Eye (tissue), 1 donor: ENCODE results near the gene FADS2.

ENCODE experiments used
- DNase-seq: peaks from one replicate; pipeline ENCODE4 v3.0.0-alpha.2; 2015

Gene FADS2

DNA sequence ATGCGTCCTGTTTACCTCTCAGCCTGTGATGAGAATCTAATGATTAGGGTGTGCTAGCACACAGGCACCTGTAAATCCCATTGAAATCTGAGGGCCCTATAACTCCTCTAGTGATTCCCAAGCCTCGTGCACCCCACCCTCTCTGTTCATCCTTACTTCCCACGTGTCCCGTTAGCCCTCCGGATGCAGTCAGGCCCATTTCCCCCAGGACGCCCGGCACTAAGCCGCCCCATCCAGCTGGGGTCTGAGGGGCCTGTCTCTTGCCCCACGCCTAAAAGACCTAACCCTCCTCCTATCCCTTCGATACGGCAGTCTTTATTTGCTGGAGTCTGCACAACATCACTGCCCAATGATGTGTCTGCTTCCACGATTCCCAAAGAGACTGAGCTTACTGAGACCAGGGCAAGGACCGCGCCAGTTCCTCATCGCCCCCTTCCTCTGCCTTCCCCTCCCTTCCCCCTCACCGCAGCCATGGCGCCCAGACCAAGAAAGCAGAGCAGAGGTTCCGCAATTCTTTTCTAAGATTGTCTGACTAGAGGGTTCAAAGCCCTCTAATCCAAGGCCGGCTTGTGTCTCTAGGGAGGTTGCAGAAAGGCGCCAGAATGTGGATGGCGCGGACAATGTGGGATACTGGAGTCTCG, 1.1 kb upstream of the FADS2 start:
- peak; percentile 91 for DNase-seq

- no peak for DNase-seq
Observed at GRCh38 chr11:61828379-61828628, 204 bp downstream of the FADS2 start.

DNA sequence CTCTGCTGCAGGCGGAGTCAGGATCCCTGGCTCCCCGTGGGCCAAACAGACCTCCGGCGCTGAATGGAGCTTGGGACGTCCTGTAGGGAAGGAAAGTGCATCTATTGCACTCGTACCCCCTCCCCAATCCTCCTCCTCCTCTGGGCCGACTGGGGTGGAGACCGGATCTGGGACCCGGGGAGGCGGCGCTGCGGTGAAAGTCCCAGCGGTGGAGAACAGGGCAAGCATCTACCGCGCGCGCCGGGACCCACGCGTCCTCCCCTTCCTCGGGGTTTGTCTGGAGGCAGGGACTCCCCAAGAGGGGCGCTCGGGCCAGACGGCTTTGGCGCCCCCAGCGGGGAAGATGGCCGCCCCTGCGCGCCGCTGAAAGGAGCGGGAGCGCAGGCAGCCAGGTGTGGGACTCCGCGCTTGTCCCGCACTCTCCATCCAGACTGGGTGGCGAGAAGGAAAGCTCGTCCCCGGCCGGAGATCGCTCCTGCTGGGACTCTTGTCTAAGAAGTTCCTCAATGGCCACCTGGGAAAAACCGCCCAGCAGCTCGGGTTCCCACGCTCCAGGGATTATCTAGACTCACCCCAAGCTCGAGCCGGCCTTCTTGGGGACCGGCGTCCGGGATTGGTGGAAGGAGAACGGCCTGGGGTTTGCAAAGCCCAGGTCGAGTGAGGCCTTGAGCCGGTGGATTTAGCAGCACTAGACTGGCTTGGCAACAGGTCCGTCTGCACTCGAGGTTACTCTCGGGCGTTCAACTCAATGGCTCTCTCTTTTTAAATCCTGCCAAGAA, 718 bp downstream of the FADS2 start:
- peak; percentile 81 for DNase-seq

GRCh38 chr11:61829806-61830205, 1.7 kb downstream of the FADS2 start:
- DNase-seq, result no peak

DNA sequence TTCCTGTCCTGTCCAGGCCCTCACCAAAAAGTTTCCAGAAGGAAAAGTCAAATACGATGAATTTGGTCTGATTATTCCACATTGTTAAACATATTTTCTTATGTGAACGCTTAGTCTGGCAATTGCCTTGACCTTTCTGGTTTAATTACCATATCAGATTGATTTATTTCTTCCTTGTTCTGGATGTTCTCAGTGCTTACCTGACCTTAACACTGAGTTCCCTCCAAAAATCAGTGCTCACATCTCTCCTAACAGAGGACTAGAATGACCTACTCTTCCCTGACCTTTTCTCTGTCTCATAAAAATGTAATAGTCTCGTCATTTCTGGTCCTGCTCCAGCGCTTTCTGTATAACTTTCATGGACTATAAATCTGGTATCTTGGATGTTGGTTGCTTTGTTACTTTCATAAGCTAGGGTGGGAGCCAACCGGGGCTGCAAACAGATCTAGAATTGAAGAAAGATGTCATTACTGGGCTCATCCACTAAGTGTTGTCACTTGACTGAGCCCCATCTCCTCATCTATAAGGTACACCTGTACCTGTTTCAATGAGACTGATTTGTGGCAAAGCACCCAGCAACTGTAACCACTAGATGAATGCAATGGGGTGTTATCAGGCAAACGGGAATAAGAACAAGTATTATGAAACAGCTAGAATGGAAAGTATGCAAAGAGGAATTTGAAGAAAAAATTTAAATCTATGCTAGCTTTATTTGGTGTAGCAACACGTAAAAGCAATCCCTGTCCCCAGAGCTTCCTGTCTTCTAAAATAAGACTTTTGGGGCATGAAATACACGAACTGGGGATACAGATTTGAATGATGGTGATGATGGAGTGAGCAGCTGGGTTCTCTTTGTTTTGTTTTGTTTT, 2.4 kb downstream of the FADS2 start:
- DNase-seq, result no peak

DNA sequence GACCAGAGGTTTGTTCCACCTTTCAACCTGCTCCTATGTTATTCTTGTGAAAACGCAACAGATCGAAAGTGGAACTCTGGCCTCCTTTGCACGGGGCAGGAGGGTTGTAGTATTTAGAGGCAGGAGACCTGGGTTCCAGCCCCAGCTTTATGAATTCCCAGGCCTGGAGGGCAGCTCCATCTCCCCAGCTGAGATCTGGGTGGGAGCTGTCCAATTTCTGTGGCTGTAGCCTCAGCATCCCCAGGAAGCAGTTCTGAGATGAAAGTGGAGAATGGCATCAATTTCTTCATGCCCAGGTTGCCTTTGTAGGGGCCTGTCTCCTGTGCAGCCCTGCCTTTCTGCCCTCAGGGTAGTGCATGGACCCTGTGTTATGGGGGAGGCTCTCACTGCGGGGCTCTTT, 4.1 kb downstream of the FADS2 start:
- DNase-seq, result no peak

- no peak for DNase-seq
Observed at GRCh38 chr11:61832754-61833153, 4.7 kb downstream of the FADS2 start.

DNA sequence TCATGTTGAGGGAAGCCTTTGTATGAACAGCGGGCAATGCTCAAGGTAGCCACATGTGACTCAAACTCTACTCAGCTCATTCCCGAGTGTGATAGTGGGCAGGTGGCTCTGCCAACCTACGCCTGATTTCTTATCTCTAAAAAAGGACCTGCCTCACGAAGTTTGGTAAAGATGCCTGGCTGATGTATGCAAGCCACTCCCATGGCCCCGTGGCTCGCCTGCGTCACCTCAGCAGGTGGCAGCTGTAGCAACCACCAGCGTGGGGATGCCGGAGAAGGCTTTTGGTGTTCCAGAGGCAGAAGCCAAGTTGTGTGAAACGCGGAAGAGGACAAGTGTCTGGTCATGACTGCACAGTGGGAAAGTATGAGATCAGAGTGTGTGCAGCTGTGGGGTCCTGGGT, 5.4 kb downstream of the FADS2 start:
- no peak for DNase-seq

DNA sequence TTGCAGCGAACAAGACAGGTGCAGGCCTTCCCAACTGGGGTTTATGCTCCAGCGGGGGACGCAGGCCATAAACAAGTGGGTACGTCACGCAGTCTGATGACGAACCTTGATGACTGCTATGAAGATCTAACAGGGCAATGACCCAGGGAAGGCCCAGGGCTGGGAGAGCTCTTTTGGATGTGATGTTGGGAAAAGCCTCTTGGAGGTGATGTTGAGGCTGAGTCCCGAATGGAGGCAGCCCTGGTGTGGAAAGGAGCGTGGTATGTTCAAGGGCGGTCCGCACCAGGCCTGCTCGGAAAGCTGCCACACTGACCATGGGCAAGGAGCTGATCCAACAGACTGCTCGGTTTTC, 5.8 kb downstream of the FADS2 start:
- no peak for DNase-seq

- DNase-seq, result peak; percentile 52
Observed at GRCh38 chr11:61834278-61835048, 6.4 kb downstream of the FADS2 start.

DNA sequence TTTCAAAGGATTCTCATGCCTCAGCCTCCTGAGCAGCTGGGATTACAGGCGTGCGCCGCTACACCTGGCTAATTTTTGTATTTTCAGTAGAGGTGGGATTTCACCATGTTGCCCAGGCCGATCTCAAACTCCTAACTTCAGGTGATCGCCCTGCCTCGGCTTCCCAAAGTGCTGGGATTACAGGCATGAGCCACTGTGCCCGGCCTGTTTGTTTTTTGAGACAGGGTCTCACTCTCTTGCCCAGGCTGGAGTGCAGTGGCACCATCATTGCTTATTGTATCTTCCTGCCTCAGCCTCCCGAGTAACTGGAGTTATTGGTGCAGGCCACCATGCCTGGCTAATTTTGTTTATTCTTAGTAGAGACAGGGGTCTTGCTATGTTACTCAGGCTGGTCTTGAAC, 8.1 kb downstream of the FADS2 start:
- DNase-seq, result no peak

DNA sequence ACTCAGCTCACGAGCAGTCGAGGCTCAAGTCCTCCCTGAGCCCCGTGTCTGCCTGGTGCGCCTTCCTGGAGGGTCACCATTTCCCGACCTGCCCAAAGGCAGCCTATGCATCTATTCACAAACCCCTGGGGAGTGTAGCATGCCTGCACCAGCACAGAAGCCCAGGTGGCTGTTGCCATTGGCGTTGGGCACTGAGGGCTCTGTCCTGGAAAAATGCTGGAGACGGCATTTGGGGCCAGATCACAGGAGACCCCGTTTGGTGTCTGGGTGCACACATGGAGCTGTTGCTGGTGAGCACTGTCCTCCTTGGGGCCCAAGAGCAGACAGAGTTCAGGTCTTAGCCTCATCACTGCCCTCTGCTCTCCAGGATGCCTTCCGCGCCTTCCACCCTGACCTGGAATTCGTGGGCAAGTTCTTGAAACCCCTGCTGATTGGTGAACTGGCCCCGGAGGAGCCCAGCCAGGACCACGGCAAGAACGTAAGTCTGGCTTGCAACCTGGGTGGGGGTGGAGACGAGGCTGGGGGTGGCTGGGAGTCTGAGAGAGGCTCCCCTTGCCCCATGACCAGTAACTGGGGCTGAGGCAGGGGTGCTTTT, 9.4 kb downstream of the FADS2 start:
- no peak for DNase-seq

DNA sequence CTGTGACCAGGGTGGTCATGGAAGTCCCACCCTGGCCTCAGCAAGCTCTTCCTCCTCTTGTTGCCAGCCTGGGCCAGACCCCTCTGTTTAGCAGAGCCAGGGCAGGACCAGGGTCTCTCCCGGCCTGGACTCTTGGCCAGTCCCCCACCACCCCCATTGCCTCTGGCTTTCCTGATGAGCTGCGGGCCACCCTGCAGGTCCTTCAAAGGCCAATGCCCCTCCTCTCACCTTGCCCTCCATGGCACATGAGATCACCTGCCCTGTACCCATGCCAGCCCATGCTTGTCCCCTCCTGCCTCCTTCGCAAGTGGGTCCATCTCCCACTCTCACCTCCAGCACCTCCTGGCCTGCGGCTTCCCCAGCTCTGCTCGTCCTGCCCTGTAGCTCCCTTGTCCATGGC, 10.4 kb downstream of the FADS2 start:
- DNase-seq, result no peak

DNA sequence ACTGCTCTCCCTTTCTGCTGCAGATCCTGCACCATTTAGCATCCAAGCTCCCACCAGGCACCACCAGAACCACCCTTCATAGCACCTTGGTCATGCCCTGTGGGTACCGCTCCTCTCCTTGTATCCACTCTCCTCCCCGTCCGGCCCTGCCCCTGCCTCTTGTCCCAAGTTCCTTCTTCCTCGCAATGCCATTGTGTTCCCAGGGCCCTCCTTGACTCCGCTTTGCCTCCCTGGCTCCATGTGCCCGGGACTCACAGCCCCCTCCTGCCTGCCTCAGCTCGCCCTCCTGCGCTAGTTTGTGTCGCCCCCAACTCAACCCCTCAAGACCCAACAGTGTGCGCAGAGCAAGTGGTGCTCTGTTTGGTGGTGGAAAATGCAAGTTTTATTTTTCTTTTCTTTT, 10.8 kb downstream of the FADS2 start:
- DNase-seq, result no peak

GRCh38 chr11:61839742-61840141, 11.6 kb downstream of the FADS2 start:
- DNase-seq, result no peak

DNA sequence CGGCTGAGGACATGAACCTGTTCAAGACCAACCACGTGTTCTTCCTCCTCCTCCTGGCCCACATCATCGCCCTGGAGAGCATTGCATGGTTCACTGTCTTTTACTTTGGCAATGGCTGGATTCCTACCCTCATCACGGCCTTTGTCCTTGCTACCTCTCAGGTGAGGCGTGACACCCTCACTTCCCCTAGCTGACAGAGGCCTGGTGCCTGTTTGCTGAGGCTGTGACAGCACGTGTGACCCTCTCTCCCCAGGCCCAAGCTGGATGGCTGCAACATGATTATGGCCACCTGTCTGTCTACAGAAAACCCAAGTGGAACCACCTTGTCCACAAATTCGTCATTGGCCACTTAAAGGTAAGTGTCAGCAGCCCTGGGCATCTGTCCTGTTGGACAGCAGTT, 12.3 kb downstream of the FADS2 start:
- no peak for DNase-seq

DNA sequence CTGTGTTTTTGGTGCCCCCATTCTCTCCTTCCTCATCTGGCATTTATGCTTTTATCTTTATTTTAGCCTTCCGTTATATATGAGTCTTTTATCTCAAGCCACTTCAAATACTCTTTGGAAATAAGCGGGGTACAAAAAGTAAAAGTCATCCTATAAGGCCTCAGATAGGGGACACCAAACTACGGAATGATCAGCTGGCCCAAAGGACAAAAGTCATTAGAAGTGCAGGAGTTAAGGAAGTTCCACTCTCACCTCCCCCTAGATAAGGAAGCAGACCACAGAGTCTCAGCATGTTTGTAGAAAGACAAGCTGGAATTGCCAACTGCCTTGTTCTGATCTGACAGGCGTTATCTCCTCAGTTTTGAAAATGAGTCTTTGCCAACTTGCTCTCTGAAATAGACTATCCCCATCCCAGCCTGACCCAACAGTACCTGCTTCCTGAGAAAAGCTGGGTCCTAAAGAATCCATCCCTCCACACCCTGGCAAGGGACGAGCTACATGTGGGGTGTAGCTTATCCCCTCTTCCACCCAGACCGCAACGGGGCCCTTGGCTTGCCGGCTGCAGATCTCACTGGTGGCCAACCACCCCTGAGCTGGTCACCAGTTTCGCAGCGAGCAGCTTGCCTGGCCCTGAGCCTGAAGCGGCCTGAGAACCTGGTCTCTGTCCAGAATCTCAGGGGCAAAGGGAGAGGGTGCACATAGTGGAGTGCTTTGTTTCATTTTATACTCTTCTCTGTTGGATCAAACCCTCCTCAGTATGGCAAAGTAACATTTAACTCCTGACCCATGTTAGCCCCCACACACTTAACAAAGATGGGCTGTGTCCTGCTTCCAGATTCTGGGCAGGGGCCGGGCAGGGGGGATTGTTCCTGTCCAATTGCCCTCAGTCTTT, 13.8 kb downstream of the FADS2 start:
- DNase-seq, result no peak

- no peak for DNase-seq
Observed at GRCh38 chr11:61842528-61842820, 14.4 kb downstream of the FADS2 start.

DNA sequence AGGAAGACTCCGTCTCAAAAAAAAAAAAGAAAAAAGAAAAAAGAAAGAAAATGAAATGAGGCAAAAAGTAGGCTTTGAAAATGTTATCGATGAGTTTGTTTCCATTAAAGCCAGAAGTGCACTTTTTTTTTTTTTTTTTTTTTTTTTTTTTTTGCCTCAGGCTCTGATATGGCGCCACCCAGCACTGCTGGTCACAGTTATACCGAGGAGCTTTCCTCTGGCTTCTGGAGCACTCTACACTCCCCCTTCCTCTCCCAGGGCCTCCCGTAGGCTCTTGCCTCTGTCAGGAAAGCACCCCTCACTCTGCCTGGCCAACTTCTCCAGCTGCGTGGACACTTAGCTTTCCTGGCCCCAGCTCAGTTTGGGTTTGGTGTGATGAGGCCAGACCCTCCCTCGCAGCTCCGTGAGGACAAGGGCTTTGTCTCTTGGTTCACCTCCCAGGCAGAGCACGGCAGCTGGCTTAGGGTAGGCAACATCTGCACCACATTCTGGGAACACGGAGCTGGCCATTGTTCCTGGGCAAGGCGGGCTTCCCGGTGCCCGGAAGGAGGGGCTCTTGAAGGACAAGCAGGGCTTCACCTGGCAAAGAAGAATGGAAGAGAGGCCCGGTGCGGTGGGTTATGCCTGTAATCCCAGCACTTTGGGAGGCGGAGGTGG, 16.9 kb downstream of the FADS2 start:
- DNase-seq, result no peak

- no peak for DNase-seq
Observed at GRCh38 chr11:61846362-61847020, 18.4 kb downstream of the FADS2 start.
